SHP77 treated with DMSO at 0.1 percent for 48 hours (cell line): Measurements from ENCODE around the gene GPNMB.
A peak's percentile ranks its signal among the peaks of the same experiment; 100 is the strongest.

ENCODE experiments used
- DNase-seq: peaks from one replicate; lab custom pipeline; 2025; lab: John Stamatoyannopoulos, UW

Gene GPNMB

DNA sequence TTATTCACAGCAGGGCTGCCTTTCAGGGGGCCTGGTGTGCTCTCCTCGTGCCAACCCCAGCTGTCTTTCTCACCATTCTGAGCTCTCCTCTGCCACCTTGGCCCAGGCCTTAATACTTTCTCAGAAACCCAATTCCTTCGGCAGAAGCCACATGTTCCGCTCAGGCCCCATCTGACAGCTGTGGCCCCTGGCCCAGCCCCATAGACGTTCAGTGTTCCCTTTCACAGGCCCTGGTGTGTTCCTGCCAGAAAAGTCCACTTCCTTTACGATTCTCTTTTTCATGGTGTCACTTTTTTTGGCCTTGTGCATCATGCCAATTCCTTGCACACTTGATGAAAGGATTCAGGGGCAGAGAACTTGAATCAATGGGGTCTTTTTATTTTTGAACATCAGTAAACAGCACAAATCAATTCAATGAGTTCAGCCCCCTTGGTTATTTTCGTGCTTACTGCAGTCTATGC, 15.9 kb upstream of the GPNMB start:
- DNase-seq = no peak

DNA sequence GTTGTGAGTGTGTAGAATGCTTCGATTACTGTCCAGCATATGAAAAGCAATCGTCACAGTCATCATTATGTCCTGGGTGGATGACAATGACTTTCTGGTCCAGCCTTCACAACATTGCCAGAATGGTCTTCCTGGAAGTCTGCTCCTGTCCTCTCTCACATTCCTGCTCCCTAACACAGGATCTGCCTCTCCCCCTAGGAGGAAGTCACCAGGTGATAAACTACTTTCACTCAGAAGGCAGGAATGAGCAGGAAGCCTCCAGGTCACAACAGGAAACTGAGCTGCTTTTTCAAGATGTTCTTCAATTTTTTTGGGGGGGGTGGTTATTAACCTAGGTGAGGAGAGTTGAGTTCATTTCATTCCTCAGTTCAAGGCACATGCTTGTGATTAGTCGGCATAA, 13.6 kb upstream of the GPNMB start:
- no peak for DNase-seq

- DNase-seq = no peak
These were observed 11.8 kb upstream of the GPNMB start for GRCh38 chr7:23234569-23235296.

DNA sequence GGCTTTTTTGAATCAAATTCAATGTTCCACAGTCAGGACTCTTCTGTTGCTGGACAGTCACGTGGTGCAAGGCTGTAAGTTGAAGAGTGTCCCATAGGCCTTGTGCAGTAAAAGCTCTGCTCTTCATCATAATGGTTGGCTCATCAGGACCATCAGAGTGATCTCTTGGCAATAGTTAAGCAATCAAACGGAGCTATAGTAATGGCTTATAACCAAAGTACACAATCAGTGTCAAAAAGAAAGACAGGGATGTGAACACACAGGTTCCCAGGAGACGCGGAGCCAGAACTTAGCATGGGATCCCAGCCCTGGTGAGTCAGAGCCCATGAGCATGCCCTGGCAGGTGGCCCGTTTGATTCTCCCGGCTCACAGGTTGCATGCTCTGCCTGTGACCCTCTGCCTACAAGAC, 10.8 kb upstream of the GPNMB start:
- no peak for DNase-seq

DNA sequence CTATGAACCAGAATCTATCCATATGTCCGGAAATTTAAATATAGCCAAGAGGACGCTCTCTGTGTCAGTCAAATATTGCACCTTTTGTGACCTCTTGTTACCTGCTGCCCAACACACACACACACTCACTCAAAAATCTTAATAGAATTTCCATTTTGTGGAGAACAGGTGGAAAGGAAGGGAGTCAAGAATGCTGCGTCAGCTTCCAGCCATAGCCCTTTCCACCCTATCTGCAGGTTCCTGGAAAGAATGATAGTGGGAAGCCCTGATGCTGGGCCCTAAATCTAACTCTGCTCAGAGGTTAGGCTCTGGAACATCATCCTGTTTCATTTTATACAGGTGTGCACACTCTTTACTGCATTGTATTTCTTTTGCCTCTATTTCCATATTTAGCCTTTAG, 9.6 kb upstream of the GPNMB start:
- DNase-seq = no peak

DNA sequence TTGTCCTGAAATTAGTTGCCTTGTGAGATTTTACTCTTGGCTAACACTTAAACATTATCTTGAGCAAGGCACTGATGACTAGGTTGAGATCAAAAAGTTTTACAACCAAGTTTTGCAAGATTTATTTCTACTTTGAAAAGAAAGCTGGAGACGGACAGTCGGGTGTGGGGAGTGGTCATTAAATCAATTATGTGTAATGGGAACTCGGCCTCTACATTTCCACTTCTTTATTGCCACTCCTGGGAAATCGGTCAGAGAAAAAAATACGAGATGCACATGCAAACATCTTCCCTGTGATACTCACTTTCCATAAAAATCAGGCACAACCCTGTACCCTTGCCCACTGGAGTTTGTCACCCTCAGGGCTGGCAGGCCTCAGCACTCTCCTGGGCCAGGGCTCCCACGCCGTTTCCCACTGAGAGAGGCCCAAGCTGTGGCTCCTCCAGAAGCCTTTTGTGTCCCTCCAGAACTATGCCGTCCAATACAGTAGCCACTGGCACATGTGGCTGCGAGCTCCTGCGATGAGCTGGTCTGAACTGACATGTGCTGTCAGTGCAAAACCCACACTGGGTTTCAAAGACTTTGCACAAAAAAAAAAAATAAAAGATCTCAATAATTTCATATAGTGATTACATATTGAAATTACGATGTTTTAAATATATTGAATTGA, 7.5 kb upstream of the GPNMB start:
- DNase-seq = no peak

DNA sequence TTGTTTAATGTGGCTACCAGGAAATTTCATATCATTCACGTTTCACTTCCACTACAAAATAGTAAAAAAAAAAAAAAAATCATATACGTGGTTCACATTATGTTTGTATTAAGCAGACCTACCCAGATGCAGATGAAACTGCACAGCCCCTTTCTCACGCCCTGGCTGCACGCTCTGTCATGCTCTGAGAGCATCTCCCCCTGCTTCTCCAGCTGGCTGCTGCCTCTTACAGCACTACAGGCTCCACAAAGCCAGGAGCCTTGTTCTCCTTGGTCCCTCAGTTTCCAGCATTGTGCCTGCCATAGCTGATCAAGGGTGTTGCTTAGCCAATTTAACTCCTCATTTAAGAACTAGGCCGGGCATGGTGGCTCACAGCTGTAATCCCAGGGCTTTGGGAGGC, 6.9 kb upstream of the GPNMB start:
- DNase-seq = no peak

DNA sequence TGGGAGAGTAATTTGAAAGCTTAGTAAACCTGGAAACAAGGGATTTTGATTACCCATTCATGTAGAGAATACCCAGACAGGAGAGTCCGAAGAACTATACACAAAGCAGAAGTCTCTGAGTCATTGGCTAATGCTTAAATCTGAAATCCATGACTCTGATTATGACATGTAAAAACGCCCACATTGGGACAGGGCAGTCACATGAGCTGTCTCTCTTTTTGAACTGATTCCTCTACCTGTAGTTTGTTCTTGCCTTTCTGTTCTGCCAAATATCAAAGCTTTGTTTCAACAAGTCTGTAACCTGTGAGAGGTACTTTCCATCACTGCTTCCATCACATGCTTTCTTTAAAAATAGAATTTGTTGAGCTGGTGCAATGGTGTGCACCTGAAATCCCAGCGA, 4.3 kb upstream of the GPNMB start:
- DNase-seq = no peak

GRCh38 chr7:23242935-23243334, 3.6 kb upstream of the GPNMB start:
- no peak for DNase-seq

- DNase-seq = no peak
These were observed 549 bp downstream of the GPNMB start for GRCh38 chr7:23247046-23247602.

DNA sequence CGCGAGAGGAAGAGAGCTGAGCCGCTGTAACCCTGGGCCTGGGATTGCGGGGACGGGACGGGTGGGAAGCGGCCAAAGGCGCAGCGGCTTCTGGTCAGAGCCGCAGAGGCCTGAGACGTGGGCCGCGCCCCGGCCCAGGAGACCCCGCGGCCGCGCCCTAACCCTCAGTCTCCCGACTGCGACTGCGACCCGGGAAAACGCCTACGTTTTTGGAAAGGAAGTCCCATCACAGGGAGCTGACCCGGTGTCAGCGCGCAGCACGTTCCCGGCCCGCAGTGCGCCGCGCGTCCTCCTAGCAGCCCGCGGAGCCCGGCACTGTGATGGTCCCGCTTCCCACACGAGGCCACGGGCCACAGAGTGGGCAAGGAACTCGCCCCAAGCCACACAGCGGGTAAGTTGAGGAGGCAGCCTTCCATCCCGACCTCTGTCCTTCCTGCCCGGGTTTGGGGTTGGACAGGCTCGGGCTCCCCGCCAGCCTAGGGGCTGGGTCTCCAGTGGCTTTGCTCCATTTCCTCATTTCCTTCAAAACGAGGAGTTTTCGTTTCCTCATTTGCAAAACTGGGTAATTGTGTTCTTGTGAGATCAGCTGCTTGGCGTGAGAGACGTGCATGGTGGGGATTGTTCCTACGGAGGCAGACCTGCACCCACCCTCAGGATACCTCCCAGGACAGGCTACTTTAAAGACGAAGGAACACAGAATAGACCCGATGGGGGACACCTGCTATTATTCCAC, 1.2 kb downstream of the GPNMB start:
- DNase-seq = no peak

DNA sequence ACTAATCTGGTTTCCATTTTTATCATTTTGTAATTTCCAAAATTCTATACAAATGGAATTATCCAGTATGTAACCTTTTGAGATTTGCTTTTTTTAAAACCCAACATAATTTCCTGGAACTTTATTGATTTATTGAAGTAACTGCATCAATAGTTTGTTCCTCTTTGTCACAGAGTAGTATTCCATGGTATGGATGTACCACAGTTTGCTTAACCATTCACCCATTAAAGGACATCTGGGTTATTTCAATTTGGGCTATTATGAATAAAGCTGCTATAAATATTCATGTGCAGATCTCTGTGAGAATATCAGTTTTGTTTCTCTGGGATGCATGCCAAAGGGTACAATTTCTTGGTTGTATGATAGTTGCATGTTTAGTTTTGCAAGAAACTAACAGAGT, 2.9 kb downstream of the GPNMB start:
- DNase-seq = no peak

- DNase-seq = no peak
These were observed 7.6 kb downstream of the GPNMB start for GRCh38 chr7:23254051-23254681.

DNA sequence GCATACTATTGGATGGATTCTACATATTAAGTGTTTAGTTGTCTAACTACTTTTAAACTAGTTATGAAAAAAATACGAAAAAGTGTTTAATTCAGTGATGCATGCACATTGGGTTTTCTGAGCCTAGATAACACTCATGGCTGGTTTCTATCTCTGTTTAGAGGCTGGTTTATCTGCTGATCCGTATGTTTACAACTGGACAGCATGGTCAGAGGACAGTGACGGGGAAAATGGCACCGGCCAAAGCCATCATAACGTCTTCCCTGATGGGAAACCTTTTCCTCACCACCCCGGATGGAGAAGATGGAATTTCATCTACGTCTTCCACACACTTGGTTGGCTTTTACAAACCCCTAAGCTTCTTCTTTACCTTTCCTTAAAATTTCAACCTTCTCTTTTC, 10.2 kb downstream of the GPNMB start:
- no peak for DNase-seq

- DNase-seq = no peak
These were observed 13.8 kb downstream of the GPNMB start for GRCh38 chr7:23260371-23260770.

- DNase-seq = peak; percentile 51
These were observed 15.4 kb downstream of the GPNMB start for GRCh38 chr7:23261843-23262452.

DNA sequence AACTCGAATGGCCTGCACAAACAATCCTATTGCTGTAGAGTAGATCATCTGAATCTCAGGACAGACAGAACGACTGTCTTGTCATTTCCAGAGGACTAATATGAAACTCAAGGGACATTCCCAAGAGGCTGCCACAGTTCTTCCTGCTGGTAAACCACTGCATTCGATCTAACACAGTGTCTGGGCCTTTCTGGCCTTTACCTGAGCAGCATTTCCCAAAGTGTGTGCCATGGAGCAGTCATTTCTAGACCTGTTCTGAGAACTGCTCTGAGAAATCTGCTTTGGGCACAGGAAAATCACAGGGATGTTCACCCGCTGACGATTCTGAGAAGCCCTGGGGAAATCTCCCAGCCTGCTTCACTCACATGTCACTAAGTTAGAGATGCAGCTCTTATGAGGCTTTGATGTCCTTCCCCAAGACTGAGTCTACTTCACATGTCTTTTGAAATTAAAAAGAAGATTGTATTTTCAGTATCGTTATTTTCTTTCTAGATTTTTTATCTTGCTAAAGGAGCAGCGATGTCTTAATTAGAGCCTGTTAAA, 18.4 kb downstream of the GPNMB start:
- DNase-seq = no peak

DNA sequence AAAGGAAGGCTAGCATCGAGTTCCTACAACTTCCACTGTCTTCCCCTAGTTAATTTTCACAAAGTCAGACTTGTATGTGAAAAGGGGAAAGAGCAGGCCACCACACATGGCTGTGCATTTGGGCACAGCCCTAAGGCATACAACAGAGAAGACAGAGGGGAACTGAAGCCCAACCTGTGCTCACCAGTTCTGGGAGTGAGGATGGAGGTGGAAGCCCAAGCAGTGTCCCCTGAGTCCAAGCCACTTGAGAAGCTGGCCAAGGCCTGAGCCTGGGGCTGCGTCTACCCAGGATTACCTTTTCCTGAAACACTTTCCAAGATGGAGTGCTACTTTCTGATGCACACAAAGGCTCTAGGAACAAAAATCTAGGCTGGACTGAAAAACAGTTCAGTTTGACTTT, 20.3 kb downstream of the GPNMB start:
- no peak for DNase-seq

GRCh38 chr7:23267357-23267756, 20.8 kb downstream of the GPNMB start:
- no peak for DNase-seq

- no peak for DNase-seq
These were observed 21.6 kb downstream of the GPNMB start for GRCh38 chr7:23268167-23268566.

DNA sequence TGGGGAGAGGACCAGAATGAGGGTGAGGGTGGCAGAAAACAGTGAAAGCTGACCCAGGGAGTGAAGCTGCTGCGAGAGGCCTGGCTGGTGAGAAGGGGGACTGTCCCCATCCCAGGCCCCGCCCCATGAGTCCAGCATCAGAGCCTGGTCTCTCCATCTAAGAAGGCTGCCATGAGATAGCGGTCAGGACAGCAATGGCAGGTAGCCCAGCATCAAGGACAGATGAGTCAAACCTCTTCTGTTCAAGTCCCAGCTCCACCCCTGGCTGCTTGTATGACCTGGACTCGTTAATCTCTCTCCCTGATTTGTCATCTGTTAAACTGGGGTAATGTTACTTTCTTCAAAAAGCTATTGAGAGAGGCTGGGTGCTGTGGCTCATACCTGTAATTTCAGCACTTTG, 22.2 kb downstream of the GPNMB start:
- no peak for DNase-seq

DNA sequence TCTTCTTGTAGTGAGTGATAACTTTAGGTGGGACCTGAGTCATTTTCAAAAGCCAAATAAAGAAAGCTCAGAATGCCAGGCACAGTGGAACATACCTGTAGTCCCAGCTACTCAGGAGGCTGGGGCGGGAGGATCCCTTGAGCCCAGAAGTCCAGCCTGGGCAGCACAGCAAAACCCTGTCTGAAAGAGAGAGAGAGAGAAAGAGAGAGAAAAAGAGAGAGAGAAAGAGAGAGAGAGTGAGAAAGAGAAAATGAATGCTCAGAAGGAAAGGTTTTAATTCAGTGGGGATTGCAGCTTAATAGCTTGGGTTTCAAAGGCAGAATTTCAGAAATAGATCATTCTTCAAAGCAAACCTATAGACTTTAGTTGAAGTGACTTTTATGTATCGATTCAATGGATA, 25.7 kb downstream of the GPNMB start:
- no peak for DNase-seq
